ENCODE results near the gene SIRT7.

DNA sequence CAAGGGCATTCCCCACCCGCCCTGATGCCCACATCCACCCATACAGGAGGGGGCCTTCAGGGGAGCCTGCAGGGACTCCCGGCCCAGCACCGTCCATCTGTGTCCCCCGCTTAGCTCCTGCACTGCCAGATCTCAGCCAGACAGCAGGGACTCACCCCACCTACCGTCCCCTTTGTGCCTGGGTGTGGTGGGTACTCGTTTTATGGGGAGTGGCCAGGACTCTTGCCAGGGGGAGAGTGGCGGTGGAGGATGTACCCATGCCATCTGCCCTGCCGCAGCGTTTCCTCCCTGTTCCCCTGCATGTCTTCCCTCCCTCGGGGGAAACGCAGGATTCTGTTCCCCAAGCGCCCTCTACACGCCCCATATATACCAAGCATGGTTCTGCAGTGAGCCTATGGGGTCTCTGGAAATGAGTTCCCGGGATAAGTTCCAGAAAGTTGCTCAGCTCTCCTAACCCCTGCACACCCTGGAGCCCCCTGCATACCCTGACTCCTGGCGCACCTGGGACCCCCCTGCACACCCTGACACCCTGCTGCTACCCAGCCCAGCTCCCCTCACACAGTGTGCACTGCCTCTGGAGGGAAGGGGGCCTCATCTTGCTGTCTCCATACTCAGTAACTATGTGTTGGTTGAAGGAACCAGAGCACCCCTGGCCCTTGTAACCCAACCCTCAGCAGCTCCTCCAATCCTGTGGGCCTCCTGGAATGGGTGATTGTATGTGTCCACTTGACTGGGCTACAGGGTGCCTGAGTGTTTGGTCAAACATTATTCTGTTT lies 13.8 kb upstream of the SIRT7 start:
- TF ChIP-seq, protein P1, sequence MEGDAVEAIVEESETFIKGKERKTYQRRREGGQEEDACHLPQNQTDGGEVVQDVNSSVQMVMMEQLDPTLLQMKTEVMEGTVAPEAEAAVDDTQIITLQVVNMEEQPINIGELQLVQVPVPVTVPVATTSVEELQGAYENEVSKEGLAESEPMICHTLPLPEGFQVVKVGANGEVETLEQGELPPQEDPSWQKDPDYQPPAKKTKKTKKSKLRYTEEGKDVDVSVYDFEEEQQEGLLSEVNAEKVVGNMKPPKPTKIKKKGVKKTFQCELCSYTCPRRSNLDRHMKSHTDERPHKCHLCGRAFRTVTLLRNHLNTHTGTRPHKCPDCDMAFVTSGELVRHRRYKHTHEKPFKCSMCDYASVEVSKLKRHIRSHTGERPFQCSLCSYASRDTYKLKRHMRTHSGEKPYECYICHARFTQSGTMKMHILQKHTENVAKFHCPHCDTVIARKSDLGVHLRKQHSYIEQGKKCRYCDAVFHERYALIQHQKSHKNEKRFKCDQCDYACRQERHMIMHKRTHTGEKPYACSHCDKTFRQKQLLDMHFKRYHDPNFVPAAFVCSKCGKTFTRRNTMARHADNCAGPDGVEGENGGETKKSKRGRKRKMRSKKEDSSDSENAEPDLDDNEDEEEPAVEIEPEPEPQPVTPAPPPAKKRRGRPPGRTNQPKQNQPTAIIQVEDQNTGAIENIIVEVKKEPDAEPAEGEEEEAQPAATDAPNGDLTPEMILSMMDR (IDR thresholded peaks at IDR 0.05): no peak
- TF ChIP-seq POLR2A (IDR thresholded peaks at IDR 0.05) (no peak), EP300 (IDR thresholded peaks at IDR 0.05) (no peak), POLR2AphosphoS5 (IDR thresholded peaks at IDR 0.05) (no peak)
